Measurements from ENCODE around the gene MALRD1.

GRCh38 chr10:19668116-19668515, 619.5 kb downstream of the MALRD1 start:
- TF ChIP-seq CTCF (IDR thresholded peaks at IDR 0.05) (no peak), POLR2A (IDR thresholded peaks at IDR 0.05) (no peak)

Data from uterus (tissue), 2 donors.